Naive thymus-derived CD8-positive, alpha-beta T cell (primary cell): ENCODE measurements around the gene CEACAM21. TPM values are rescaled to one million over a fixed set of nuclear protein-coding genes. Genes with fewer than 3 reads are reported as not detected.

Source experiments
- ATAC-seq, 2 donors: fragments of 150-1000 bp; cut with Tn5 transposase in 1 of 2; sonication (Bioruptor Pico), chemical (Tn5 transposase) in 1 of 2; 1 replicate in 1 of 2; 2 replicates in 1 of 2; pipeline ENCODE4 v1.10.0; 2021; ENCODE audit warnings: mild to moderate bottlenecking in 2 of 2, moderate library complexity in 2 of 2
- POLR2A ChIA-PET: fragments of 350-600 bp; sonication (Branson Sonifier 250); formaldehyde crosslinking; loops from one replicate; lab custom pipeline; 2021; ENCODE audit warnings: antibody characterized with exemption; lab: Charles Lee
- DNase-seq, 10 donors: peaks; one replicate each; pipeline versions ENCODE4 v3.0.0 to v3.0.0-alpha.2; 2020 to 2022
- H3K27ac Mint-ChIP-seq, 10 donors: one replicate each; pipeline ENCODE4 v1.8.0; 2020 to 2022; ENCODE audit warnings: mild to moderate bottlenecking in 10 of 10, mixed read lengths in 10 of 10, moderate library complexity in 4 of 10, inconsistent platforms in 1 of 10
- H3K27me3 Mint-ChIP-seq, 5 donors: one replicate each; pipeline ENCODE4 v1.8.0; 2021 to 2022; ENCODE audit warnings: mixed read lengths in 5 of 5
- H3K36me3 Mint-ChIP-seq, 3 donors: one replicate each; pipeline ENCODE4 v1.8.0; 2020 to 2022; ENCODE audit warnings: mixed read lengths in 3 of 3, mild to moderate bottlenecking in 2 of 3, inconsistent platforms in 1 of 3
- H3K4me1 Mint-ChIP-seq, 4 donors: one replicate each; pipeline ENCODE4 v1.8.0; 2021 to 2022; ENCODE audit warnings: mixed read lengths in 4 of 4
- H3K4me3 Mint-ChIP-seq, 10 donors: one replicate each; pipeline ENCODE4 v1.8.0; 2020 to 2022; ENCODE audit warnings: mild to moderate bottlenecking in 10 of 10, mixed read lengths in 10 of 10, moderate library complexity in 6 of 10, inconsistent platforms in 1 of 10
- H3K9me3 Mint-ChIP-seq, 9 donors: one replicate each; pipeline ENCODE4 v1.8.0; 2020 to 2022; ENCODE audit warnings: mixed read lengths in 9 of 9, mild to moderate bottlenecking in 3 of 9, inconsistent platforms in 1 of 9, moderate library complexity in 1 of 9
- polyA plus RNA-seq, 3 donors: library from polyadenylated mRNA; unstranded; fragments of 300-500 nt; fragmentation: Illumina TruSeq; gene quantifications; one replicate each; pipeline ENCODE4 v1.2.3, GENCODE V29; 2021
- total RNA-seq, 8 experiments: library from RNA in 2 of 8; stranded (reverse) in 2 of 8; gene quantifications; one replicate each; pipeline ENCODE4 v1.2.3 and lab custom pipeline; 2021 to 2026

The CEACAM21 gene
- total RNA-seq = 10 to 100 TPM; 56.7 to 59.1 TPM
- 10 to 100 TPM; 16.7 to 44.2 (median 19.8) TPM for polyA plus RNA-seq
- 5.7 to 30.0 (median 22.7) reads per million in 6 experiments for total RNA-seq (lab: John Stamatoyannopoulos, UW)

DNA sequence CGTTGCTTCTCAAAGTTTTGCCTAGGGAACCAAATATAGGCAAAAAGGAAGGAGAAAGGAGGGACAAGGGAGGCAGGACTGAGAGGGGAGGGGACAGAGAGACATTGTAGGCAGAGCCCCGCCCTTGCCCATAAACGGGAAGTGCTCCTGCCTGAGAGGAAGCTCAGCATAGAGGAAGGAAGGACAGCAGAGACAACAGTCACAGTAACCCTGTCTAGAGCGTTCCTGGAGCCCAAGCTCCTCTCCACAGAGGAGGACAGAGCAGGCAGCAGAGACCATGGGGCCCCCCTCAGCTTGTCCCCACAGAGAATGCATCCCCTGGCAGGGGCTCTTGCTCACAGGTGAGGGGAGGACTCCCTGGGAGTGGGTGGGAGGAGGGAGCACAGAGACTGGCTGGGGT, at the start of gene CEACAM21:
CEACAM21 (plus strand) TSS at position 169 of the 400 bp plus-strand sequence; CDS start at position 278, 109 bp downstream.
- Mint-ChIP-seq H3K27me3 (no peaks in the 10 kb centered on the region), H3K9me3 (peaks cover 0 to 5% (median 0%) of the 10 kb centered on the region in 9 donors), H3K4me1 (peaks cover 13 to 36% (median 28%) of the 10 kb centered on the region in 4 donors), H3K4me3 (peak within 1 kb of the TSS; percentile 55 to 84 (median 78)), H3K36me3 (peaks cover 11 to 61% (median 20%) of the 10 kb centered on the region in 3 donors), H3K27ac (peak within 1 kb of the TSS; percentile 79 to 92 (median 89))
- peak in 5 of 10 donors; percentile 38 to 75 (median 40) for DNase-seq
- POLR2A ChIA-PET = interaction anchor here (0.6 to 1.3 kb wide), 5 partner anchors 10 to 777 kb away, joined by 3 to 9 read pairs (median 3); partner anchors contain the start of gene EGLN2
- ATAC-seq = peak; percentile 99 to 100

DNA sequence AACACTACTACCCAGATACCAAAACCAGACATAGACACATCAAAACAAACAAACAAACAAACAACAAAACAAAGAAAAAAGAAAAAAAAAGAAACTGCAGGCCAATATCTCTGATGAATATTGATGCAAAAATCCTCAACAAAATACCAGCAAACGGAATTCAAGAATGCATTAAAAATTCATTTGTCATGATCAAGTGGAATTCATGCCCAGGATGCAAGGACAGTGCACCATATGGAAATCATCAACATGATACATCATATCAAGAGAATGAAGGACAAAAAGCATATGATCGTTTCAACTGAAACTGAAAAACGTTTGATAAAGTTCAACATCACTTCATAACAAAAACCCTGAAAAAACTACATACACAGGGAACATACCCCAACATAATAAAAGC, 48.9 kb upstream of the CEACAM21 start:
- ATAC-seq = no peak
- POLR2A ChIA-PET = interaction anchor here (23.8 kb wide), 1 partner anchor 35 kb away, joined by 562 read pairs; no protein-coding TSS in a partner anchor
- peaks cover 0 to 24% (median 9%) of the 10 kb centered on the region in 9 donors for H3K9me3 Mint-ChIP-seq

DNA sequence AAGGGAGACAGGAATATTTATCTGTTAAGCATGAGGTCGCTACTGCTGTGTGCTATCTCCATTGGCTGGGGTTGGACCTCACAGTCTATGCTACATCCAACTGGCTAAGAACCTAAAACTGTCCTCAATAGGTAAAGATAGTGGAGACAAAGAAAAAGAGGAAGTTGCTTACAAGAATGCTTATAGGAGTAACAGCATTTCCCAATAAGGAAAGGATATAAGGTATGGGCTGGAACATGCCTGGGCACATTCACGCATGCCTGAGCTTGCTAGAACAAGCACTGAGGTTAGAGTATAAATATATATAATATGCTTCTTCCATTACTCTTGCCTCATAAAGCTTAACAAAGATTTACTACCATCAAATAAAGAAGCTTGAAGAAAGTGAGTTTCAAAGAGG, 47.9 kb upstream of the CEACAM21 start:
- H3K36me3 Mint-ChIP-seq = peaks cover 0 to 5% (median 5%) of the 10 kb centered on the region in 3 donors
- ATAC-seq = no peak
- H3K27me3 Mint-ChIP-seq = peaks cover 0 to 3% (median 0%) of the 10 kb centered on the region in 5 donors
- H3K27ac Mint-ChIP-seq = no peak overlapping the region
- peaks cover 0 to 24% (median 10%) of the 10 kb centered on the region in 9 donors for H3K9me3 Mint-ChIP-seq
- H3K4me3 Mint-ChIP-seq = no peak overlapping the region
- POLR2A ChIA-PET = interaction anchor here (23.8 kb wide), 1 partner anchor 34 kb away, joined by 562 read pairs; no protein-coding TSS in a partner anchor
- DNase-seq = no peak
- peaks cover 20 to 43% (median 32%) of the 10 kb centered on the region in 4 donors for H3K4me1 Mint-ChIP-seq

More for the DNA sequence above, 48.9 kb upstream of the CEACAM21 start:
- no peak for DNase-seq
- Mint-ChIP-seq H3K27ac (no peak overlapping the region), H3K4me1 (peaks cover 23 to 47% (median 35%) of the 10 kb centered on the region in 4 donors), H3K36me3 (peaks cover 0 to 5% (median 5%) of the 10 kb centered on the region in 3 donors), H3K4me3 (no peak overlapping the region), H3K27me3 (peaks cover 0 to 3% (median 0%) of the 10 kb centered on the region in 5 donors)

DNA sequence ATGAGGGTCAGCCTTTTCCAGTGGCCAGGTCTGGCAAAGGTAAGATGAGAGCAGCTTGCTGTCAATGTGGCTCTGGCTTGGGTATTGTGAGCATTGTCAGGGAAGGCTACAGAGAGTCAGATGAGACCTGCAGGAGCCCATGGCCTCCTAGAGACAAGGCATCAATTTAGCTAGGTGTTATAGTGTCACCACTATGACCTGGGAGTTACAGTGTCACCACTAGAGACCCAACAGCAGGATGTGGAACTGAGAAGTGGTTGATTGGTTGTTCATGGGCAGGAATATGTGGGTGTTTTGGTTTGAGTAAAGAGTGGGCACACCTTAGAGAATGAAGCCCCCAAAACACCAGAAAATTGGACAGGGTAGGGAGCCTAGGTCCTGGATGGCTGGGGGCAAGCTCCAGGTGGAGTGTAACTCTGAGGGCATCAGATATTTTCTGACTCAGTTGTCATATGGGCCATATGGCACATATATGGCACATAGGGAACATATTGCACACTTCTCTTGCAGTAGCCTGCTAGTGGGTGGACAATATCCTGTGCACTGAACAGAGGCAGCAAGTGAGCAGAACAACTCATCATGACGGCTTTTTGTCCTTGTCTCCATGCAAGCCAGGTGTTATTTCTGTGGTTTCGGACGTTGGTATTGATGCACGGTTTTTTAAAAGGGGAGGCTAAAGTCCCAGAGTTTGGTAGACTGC, 46.3 kb upstream of the CEACAM21 start:
- H3K4me3 Mint-ChIP-seq = peak overlapping the region in 5 of 10 donors; percentile 25 to 83 (median 80)
- POLR2A ChIA-PET = interaction anchor here (0.5 to 23.8 kb wide), 6 partner anchors 13 to 265 kb away, joined by 3 to 562 read pairs (median 4); no protein-coding TSS in a partner anchor
- H3K27ac Mint-ChIP-seq = peak overlapping the region in 5 of 10 donors; percentile 2 to 58 (median 33)
- H3K27me3 Mint-ChIP-seq = peaks cover 0 to 3% (median 0%) of the 10 kb centered on the region in 5 donors
- ATAC-seq = no peak
- H3K9me3 Mint-ChIP-seq = peaks cover 0 to 24% (median 12%) of the 10 kb centered on the region in 9 donors
- DNase-seq = no peak
- H3K36me3 Mint-ChIP-seq = peaks cover 0 to 5% (median 5%) of the 10 kb centered on the region in 3 donors
- H3K4me1 Mint-ChIP-seq = peaks cover 28 to 53% (median 45%) of the 10 kb centered on the region in 4 donors

DNA sequence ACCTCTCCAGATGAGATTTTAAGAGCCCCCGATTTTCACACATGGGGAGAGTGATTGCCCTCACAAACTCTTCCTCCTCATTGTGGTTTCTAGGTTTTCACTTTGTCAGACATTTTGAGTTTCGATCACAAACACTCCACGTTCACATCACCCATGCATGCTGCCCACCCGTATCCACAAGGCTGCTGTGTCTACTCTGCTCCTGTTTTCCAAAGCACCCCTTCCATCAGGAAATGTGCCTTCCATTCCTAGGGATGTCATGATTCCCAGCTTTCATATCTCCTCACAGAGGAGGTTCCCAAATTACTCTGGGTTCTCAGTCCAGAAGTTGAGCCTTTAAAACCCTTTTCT, 45.8 kb upstream of the CEACAM21 start:
- Mint-ChIP-seq H3K36me3 (peaks cover 0 to 5% (median 5%) of the 10 kb centered on the region in 3 donors), H3K4me1 (peaks cover 33 to 59% (median 51%) of the 10 kb centered on the region in 4 donors), H3K27ac (peak overlapping the region in 4 of 10 donors; percentile 58 to 97 (median 82)), H3K9me3 (peaks cover 0 to 24% (median 12%) of the 10 kb centered on the region in 9 donors), H3K27me3 (peaks cover 0 to 3% (median 0%) of the 10 kb centered on the region in 5 donors), H3K4me3 (peak overlapping the region in 7 of 10 donors; percentile 46 to 86 (median 83))
- DNase-seq = no peak
- POLR2A ChIA-PET = interaction anchor here (0.5 to 23.8 kb wide), 6 partner anchors 13 to 165 kb away, joined by 3 to 562 read pairs (median 6); no protein-coding TSS in a partner anchor
- no peak for ATAC-seq

DNA sequence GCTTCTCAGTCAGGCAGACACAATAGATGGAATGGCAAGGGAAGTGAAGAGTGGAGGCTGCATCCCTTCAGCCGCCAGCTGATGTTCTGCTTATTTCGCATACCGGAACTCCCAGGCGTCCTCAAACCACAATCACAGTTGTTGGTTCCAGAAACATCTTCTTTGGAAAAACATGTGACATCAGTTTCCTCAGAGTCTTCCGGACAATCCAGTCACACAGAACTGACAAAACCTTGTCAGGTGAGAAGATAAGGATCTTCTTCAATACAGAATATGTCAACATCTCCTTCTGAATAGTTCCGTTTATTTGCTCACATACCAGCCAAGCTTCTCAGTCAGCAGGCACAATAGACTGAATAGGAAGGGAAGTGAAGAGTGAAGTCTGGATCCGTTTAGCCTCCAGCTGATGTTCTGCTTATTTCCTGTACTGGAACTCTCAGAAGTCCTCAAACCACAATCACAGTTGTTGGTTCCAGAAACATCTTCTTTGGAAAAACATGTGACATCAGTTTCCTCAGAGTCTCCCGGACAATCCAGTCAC, 45.1 kb upstream of the CEACAM21 start:
- H3K9me3 Mint-ChIP-seq = peaks cover 0 to 24% (median 12%) of the 10 kb centered on the region in 9 donors
- POLR2A ChIA-PET = interaction anchor here (0.9 to 23.8 kb wide), 8 partner anchors 9 to 165 kb away, joined by 3 to 562 read pairs (median 6); no protein-coding TSS in a partner anchor
- peaks cover 35 to 64% (median 56%) of the 10 kb centered on the region in 4 donors for H3K4me1 Mint-ChIP-seq
- DNase-seq (peak in 1 of 10 donors; percentile 27), ATAC-seq (peak; percentile 36 to 56)
- peaks cover 0 to 3% (median 0%) of the 10 kb centered on the region in 5 donors for H3K27me3 Mint-ChIP-seq
- H3K36me3 Mint-ChIP-seq = peaks cover 0 to 5% (median 5%) of the 10 kb centered on the region in 3 donors
- H3K4me3 Mint-ChIP-seq = peak overlapping the region; percentile 76 to 86 (median 82)
- peak overlapping the region; percentile 78 to 97 (median 90) for H3K27ac Mint-ChIP-seq

DNA sequence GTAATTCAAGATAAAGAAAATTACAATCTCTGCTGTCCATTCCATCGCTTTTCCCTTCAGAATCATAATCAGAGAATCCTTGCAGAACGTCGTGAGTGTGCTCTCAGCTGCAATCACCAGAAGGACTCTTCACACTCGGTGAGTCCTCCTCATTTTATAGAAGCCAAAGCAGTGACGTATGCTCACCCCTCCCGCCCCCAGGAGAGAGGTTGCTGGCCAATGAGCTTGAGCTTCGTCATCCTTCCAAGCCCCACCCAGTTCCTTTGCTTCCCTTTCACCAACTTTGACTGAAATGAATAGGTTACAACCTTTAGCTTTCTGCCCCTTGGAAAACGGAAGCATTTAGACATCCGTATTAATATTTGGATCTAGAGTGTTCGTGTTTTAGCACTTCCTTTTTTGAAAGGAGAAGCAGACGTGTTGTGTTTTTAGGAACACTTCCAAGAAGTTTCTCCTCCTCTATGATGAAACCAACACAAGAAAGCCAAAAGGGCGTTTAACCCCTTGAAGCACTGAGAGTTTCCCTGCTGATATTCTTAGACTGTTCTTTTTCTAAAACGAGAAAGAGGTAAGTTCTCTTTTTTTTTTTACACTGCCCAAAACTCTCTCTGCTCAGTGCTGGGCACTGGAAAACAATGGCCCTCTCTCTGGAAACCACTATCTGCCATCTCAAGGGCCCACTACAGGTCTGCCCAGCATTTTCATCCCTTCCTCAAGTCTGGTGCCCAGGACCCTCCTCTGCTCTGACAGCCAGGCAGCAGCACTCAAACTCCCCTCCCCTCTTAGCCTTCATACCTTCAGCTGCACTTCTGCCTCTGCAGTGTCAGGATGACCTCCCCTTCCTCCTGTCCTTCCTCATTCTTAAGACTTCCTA, 44.3 kb upstream of the CEACAM21 start:
- Mint-ChIP-seq H3K4me1 (peaks cover 35 to 67% (median 56%) of the 10 kb centered on the region in 4 donors), H3K27ac (peak overlapping the region; percentile 78 to 97 (median 90)), H3K9me3 (peaks cover 0 to 24% (median 12%) of the 10 kb centered on the region in 9 donors), H3K4me3 (peak overlapping the region; percentile 76 to 86 (median 82)), H3K36me3 (peaks cover 0 to 5% (median 5%) of the 10 kb centered on the region in 3 donors), H3K27me3 (no peaks in the 10 kb centered on the region)
- peak; percentile 62 to 95 (median 90) for DNase-seq
- peak; percentile 88 to 96 for ATAC-seq
- POLR2A ChIA-PET = interaction anchor here (0.5 to 23.8 kb wide), 11 partner anchors 9 to 1129 kb away, joined by 3 to 562 read pairs (median 4); partner anchors contain the start of gene CEACAM21

DNA sequence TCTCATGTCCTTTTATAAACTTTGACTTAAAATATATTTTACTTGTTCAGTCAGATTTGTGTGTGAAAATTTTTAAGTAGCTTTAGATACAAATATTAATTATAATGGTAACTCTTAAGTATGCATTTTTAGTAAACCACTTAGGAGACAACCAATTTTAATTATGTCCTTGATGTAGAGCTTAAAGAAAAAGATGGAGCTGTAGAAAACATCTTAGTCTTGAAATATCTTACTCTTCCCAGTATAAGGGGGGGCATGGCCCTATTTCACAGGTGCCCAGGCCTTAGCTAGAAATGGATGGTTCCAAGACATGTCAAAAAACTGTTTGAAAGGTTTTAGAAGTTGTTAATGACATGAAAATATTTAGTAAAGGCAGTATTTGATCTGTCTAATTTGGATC, 43.4 kb upstream of the CEACAM21 start:
- peak overlapping the region in 3 of 10 donors; percentile 78 to 92 (median 85) for H3K27ac Mint-ChIP-seq
- peak overlapping the region in 3 of 10 donors; percentile 76 to 83 (median 80) for H3K4me3 Mint-ChIP-seq
- H3K9me3 Mint-ChIP-seq = peaks cover 0 to 24% (median 12%) of the 10 kb centered on the region in 9 donors
- no peaks in the 10 kb centered on the region for H3K27me3 Mint-ChIP-seq
- ATAC-seq (no peak), DNase-seq (no peak)
- peaks cover 0 to 5% (median 5%) of the 10 kb centered on the region in 3 donors for H3K36me3 Mint-ChIP-seq
- POLR2A ChIA-PET = interaction anchor here (0.9 to 23.8 kb wide), 4 partner anchors 11 to 30 kb away, joined by 3 to 562 read pairs (median 22); no protein-coding TSS in a partner anchor
- H3K4me1 Mint-ChIP-seq = peaks cover 35 to 74% (median 56%) of the 10 kb centered on the region in 4 donors

DNA sequence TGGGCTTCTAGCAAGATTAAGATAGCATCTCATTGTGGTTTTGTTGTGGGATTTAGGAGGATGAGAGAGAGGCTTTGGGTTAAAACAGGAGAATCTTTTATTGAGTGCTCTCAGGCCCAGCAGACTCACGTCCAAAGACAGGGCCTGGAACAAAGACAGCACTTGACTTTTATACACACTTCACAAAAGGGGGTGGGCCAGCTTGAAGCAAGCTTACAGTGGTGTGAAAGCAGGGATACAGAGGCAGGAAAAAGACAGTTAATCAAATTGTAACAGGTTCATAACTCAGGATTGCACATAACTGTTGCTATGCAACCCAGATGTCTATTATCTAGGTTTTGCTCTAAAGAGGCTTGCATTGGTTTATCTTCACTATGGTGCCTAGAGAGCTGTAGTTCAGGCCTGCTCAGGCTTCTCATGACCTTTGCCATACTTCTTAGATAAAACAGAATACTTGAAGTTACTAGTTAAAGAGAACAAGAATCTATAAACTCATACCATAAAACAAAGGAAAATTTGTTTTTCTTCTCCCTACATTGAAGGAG, 42.2 kb upstream of the CEACAM21 start:
- POLR2A ChIA-PET = interaction anchor here (1.0 to 23.8 kb wide), 2 partner anchors 15 to 29 kb away, joined by 3 to 562 read pairs; no protein-coding TSS in a partner anchor
- DNase-seq (no peak), ATAC-seq (no peak)
- Mint-ChIP-seq H3K27ac (peak overlapping the region in 8 of 10 donors; percentile 3 to 88 (median 77)), H3K4me1 (peaks cover 35 to 73% (median 55%) of the 10 kb centered on the region in 4 donors), H3K36me3 (peaks cover 0 to 5% (median 5%) of the 10 kb centered on the region in 3 donors), H3K9me3 (peaks cover 0 to 24% (median 12%) of the 10 kb centered on the region in 9 donors), H3K4me3 (peak overlapping the region in 8 of 10 donors; percentile 4 to 64 (median 15)), H3K27me3 (no peaks in the 10 kb centered on the region)

DNA sequence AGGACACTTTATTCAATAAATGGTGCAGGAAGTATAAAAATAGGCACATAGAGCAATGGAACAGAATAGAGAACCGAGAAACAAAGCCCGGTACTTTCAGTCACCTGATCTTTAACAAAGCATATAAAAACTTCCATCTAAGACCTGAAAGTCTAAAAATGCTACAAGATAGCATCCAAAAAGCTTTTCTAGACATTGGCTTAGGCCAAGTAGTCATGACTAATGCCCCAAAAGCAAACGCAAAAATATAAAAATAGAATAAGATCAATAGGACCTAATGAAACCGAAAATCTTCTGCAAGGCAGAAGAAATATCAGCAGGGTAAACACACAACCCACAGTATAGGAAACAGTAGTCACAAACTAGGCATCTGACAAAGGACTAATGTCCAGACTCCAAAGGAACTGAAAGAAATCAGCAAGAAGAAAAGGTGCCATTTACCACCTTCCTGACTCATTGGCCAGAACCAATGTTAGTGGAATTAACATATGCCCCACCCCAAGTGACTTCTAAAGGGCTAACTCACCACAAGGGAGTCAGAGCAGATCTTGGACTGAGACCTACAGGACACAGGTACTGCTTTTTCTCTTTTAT, 40.8 kb upstream of the CEACAM21 start:
- no peaks in the 10 kb centered on the region for H3K27me3 Mint-ChIP-seq
- peaks cover 0 to 2% (median 0%) of the 10 kb centered on the region in 3 donors for H3K36me3 Mint-ChIP-seq
- peaks cover 37 to 63% (median 49%) of the 10 kb centered on the region in 4 donors for H3K4me1 Mint-ChIP-seq
- H3K4me3 Mint-ChIP-seq = peak overlapping the region; percentile 56 to 79 (median 66)
- POLR2A ChIA-PET = interaction anchor here (23.8 kb wide), 1 partner anchor 27 kb away, joined by 562 read pairs; no protein-coding TSS in a partner anchor
- H3K9me3 Mint-ChIP-seq = peaks cover 0 to 11% (median 5%) of the 10 kb centered on the region in 9 donors
- DNase-seq = no peak
- H3K27ac Mint-ChIP-seq = peak overlapping the region in 9 of 10 donors; percentile 27 to 80 (median 64)
- ATAC-seq = peak in 1 of 2 donors; percentile 12
